Keratinocyte (primary cell): ENCODE data around the gene NSMCE1. TPM values are rescaled to one million over a fixed set of nuclear protein-coding genes. Genes with fewer than 3 reads are reported as not detected.

Experiments used
- DNase-seq: peaks from one replicate; pipeline ENCODE4 v3.0.0-alpha.2; 2011; ENCODE audit warnings: low read depth, missing footprints, low spot score
- FAIRE-seq: peaks from 2 replicates; lab custom pipeline; 2011; peaks lifted over from hg19 to GRCh38; lab: Jason Lieb, UNC
- H2AFZ ChIP-seq: 2 replicates; pipeline ENCODE4 v1.6.0; 2012; ENCODE audit warnings: low read length, control low read depth, inconsistent platforms; ENCODE audit not compliant: control insufficient read depth
- H3K27ac ChIP-seq: 2 replicates; pipeline ENCODE4 v1.5.1; 2011; ENCODE audit warnings: low read length; ENCODE audit not compliant: control insufficient read depth, insufficient read depth
- H3K27me3 ChIP-seq: 3 replicates; pipeline ENCODE4 v1.6.0; 2011; ENCODE audit warnings: low read length; ENCODE audit not compliant: control insufficient read depth, insufficient read depth; ENCODE audit errors: extremely low read depth
- H3K36me3 ChIP-seq, 2 experiments: 2 replicates in 1 of 2; 3 replicates in 1 of 2; pipeline ENCODE4 v1.5.1; 2011; ENCODE audit warnings: low read length in 2 of 2, mild to moderate bottlenecking in 1 of 2; ENCODE audit not compliant: control insufficient read depth in 2 of 2, insufficient read depth in 2 of 2; ENCODE audit errors: extremely low read depth in 1 of 2
- H3K4me1 ChIP-seq: 3 replicates; pipeline ENCODE4 v1.5.1; 2011; ENCODE audit warnings: low read length; ENCODE audit not compliant: control insufficient read depth, insufficient read depth; ENCODE audit errors: extremely low read depth
- H3K4me2 ChIP-seq: 3 replicates; pipeline ENCODE4 v1.6.0; 2011; ENCODE audit warnings: low read depth, low read length; ENCODE audit not compliant: control insufficient read depth, insufficient read depth; ENCODE audit errors: extremely low read depth
- H3K4me3 ChIP-seq, 3 experiments: fragments of 200-600 bp in 1 of 3; sonication (generic) in 1 of 3; 2 replicates in 2 of 3; 3 replicates in 1 of 3; pipeline ENCODE4 v1.5.1; 2011 to 2016; ENCODE audit warnings: low read length in 3 of 3, mild to moderate bottlenecking in 3 of 3, control low read depth in 2 of 3, inconsistent platforms in 1 of 3, low read depth in 1 of 3, mixed read lengths in 1 of 3, mixed run types in 1 of 3, moderate library complexity in 1 of 3; ENCODE audit not compliant: control insufficient read depth in 2 of 3, insufficient read depth in 2 of 3; ENCODE audit errors: extremely low read depth in 1 of 3
- H3K79me2 ChIP-seq: 2 replicates; pipeline ENCODE4 v1.6.0; 2012; ENCODE audit warnings: low read length; ENCODE audit not compliant: control insufficient read depth, insufficient read depth
- H3K9ac ChIP-seq: 3 replicates; pipeline ENCODE4 v1.6.0; 2011; ENCODE audit warnings: low read length; ENCODE audit not compliant: control insufficient read depth, insufficient read depth; ENCODE audit errors: extremely low read depth
- H3K9me1 ChIP-seq: 3 replicates; pipeline ENCODE4 v1.6.0; 2011; ENCODE audit warnings: low read length; ENCODE audit not compliant: control insufficient read depth, insufficient read depth; ENCODE audit errors: extremely low read depth
- H3K9me3 ChIP-seq: 2 replicates; pipeline ENCODE4 v1.5.1; 2012; ENCODE audit warnings: low read depth, low read length; ENCODE audit not compliant: control insufficient read depth
- H4K20me1 ChIP-seq: 3 replicates; pipeline ENCODE4 v1.6.0; 2011; ENCODE audit warnings: low read length; ENCODE audit not compliant: control insufficient read depth, insufficient read depth; ENCODE audit errors: extremely low read depth
- CTCF ChIP-seq, 3 experiments: IDR thresholded peaks in 1 of 3; conservative IDR thresholded peaks in 1 of 3; optimal IDR thresholded peaks in 1 of 3; 2 replicates in 2 of 3; 3 replicates in 1 of 3; pipeline versions ENCODE3 to v1.5.1; 2011; ENCODE audit warnings: low read length in 3 of 3, mild to moderate bottlenecking in 3 of 3, moderate library complexity in 2 of 3, control low read depth in 1 of 3, inconsistent platforms in 1 of 3; ENCODE audit not compliant: insufficient read depth in 2 of 3; ENCODE audit errors: extremely low read depth in 1 of 3
- EZH2 ChIP-seq: IDR thresholded peaks from one replicate; pipeline ENCODE4 v1.6.1; 2012; ENCODE audit warnings: inconsistent platforms, mild to moderate bottlenecking, low read length, moderate library complexity
- dilution Hi-C: fragments of 300-500 bp; cut with MboI; formaldehyde crosslinking; loops from one replicate; pipeline ENCODE4 v1.7.0; 2020; ENCODE audit warnings: low sequenced_read_pairs; ENCODE audit not compliant: extremely low pct_ligation_motif_present
- polyA plus RNA-seq, 5 experiments: library from polyadenylated mRNA; depleted of rRNA in 3 of 5; stranded (reverse) in 3 of 5; stranded (forward) in 1 of 5; unstranded in 1 of 5; fragments of >200 nt; gene quantifications; 1 replicate in 1 of 5; 2 replicates in 3 of 5; 3 replicates in 1 of 5; pipeline versions ENCODE4 v1.2.1 to v1.2.3, GENCODE V29; 2011 to 2012; ENCODE audit warnings: missing spikeins in 2 of 5, low read depth in 1 of 5, low replicate concordance in 1 of 5

NSMCE1 gene
- polyA plus RNA-seq, 1 donor (not counting 4 experiments of a cell fraction or from before 2014, with no cell fraction given) = 55.9 TPM

GRCh38 chr16:27259710-27260109, 8.9 kb downstream of the NSMCE1 start:
- DNase-seq = no peak
- Histone ChIP-seq H3K27ac (no peak overlapping the region), H4K20me1 (no peaks in the 10 kb centered on the region), H2AFZ (no peak overlapping the region), H3K9ac (no peak overlapping the region), H3K4me3 (no peak overlapping the region), H3K9me3 (no peaks in the 10 kb centered on the region), H3K9me1 (no peaks in the 10 kb centered on the region), H3K79me2 (peaks cover 22% of the 10 kb centered on the region), H3K4me1 (peaks cover 26% of the 10 kb centered on the region), H3K4me2 (no peak overlapping the region), H3K36me3 (peaks cover 4 to 14% of the 10 kb centered on the region in 2 experiments), H3K27me3 (no peaks in the 10 kb centered on the region)
- TF ChIP-seq CTCF (optimal IDR thresholded peaks at IDR 0.05 in 1 of 3, IDR thresholded peaks at IDR 0.05 in 1 of 3, conservative IDR thresholded peaks at IDR 0.05 in 1 of 3; ENCODE audit: extremely low read depth in 1 of 3, insufficient read depth in 2 of 3, low read length in 3 of 3) (no peak), EZH2 (no peak)
- FAIRE-seq = no peak
- dilution Hi-C loops = no loop called here

GRCh38 chr16:27258241-27258734, 10.3 kb downstream of the NSMCE1 start:
- peak overlapping the region; percentile 2 for H3K4me2 ChIP-seq
- H4K20me1 ChIP-seq = no peaks in the 10 kb centered on the region
- dilution Hi-C loops = no loop called here
- peaks cover 4 to 14% of the 10 kb centered on the region in 2 experiments for H3K36me3 ChIP-seq
- peak overlapping the region; percentile 30 for H3K9ac ChIP-seq
- TF ChIP-seq CTCF (optimal IDR thresholded peaks at IDR 0.05 in 1 of 3, IDR thresholded peaks at IDR 0.05 in 1 of 3, conservative IDR thresholded peaks at IDR 0.05 in 1 of 3; ENCODE audit: extremely low read depth in 1 of 3, insufficient read depth in 2 of 3, low read length in 3 of 3) (no peak), EZH2 (no peak)
- no peaks in the 10 kb centered on the region for H3K9me3 ChIP-seq
- H3K79me2 ChIP-seq = peaks cover 22% of the 10 kb centered on the region
- H3K27me3 ChIP-seq = no peaks in the 10 kb centered on the region
- H3K9me1 ChIP-seq = no peaks in the 10 kb centered on the region
- H3K27ac ChIP-seq = peak overlapping the region; percentile 50
- H3K4me1 ChIP-seq = peaks cover 28% of the 10 kb centered on the region
- H3K4me3 ChIP-seq = no peak overlapping the region
- DNase-seq (peak; percentile 52), FAIRE-seq (peak; percentile 87)
- H2AFZ ChIP-seq = peak overlapping the region; percentile 1
